CMK (cell line): ENCODE data around the gene OAT.

Experiments
- DNase-seq: peaks from one replicate; pipeline ENCODE4 v3.0.0-alpha.2; 2010; ENCODE audit warnings: low read depth

Gene OAT

GRCh38 chr10:124353896-124354295 is 64.8 kb downstream of the OAT start:
- no peak for DNase-seq

GRCh38 chr10:124353091-124353815 is 65.5 kb downstream of the OAT start:
- no peak for DNase-seq

GRCh38 chr10:124351481-124352220 is 67.1 kb downstream of the OAT start:
- no peak for DNase-seq

GRCh38 chr10:124350806-124351205 is 67.9 kb downstream of the OAT start:
- DNase-seq: no peak

- DNase-seq: no peak
These were observed 68.8 kb downstream of the OAT start for GRCh38 chr10:124349996-124350280.

GRCh38 chr10:124349231-124349995 is 69.3 kb downstream of the OAT start:
- DNase-seq: no peak

GRCh38 chr10:124348801-124349200 is 69.9 kb downstream of the OAT start:
- DNase-seq: no peak

- DNase-seq: no peak
These were observed 70.8 kb downstream of the OAT start for GRCh38 chr10:124347956-124348355.
